Thyroid gland (tissue), 4 donors: Measurements from ENCODE around the gene KPNA2.

Experiments used
- POLR2A ChIP-seq, 2 donors: fragments of 450-650 bp; IDR thresholded peaks; one replicate each; pipeline ENCODE4 v1.6.1; 2017; ENCODE audit warnings: antibody characterized with exemption in 2 of 2, mild to moderate bottlenecking in 2 of 2, moderate library complexity in 1 of 2
- TF ChIP-seq, protein P1 (sequence below), 6 experiments: fragments of 200-600 bp in 3 of 6; fragments of 450-650 bp in 3 of 6; sonication (generic) in 3 of 6; IDR thresholded peaks; one replicate each; pipeline ENCODE4 v1.5.1; 2016 to 2019; ENCODE audit warnings: antibody characterized with exemption in 6 of 6, mild to moderate bottlenecking in 2 of 6, inconsistent platforms in 1 of 6, moderate library complexity in 1 of 6

DNA sequence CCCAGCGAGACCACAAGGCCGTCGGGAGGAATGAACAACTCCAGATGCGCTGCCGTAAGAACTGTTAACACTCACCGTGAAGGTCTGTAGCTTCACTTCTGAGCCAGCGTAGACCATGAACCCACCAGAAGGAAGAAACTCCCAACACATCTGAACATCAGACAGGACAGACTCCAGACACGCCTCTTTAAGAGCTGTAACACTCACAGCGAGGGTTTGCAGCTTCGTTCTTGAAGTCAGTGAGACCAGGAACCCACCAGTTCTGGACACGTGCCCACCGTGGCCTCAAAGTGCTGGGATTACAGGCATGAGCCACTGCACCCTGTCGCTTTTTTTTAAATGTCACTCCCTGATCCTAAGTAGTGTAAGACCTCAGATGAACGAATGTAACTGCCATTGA lies 17.3 kb downstream of the KPNA2 start:
- TF ChIP-seq, protein P1, sequence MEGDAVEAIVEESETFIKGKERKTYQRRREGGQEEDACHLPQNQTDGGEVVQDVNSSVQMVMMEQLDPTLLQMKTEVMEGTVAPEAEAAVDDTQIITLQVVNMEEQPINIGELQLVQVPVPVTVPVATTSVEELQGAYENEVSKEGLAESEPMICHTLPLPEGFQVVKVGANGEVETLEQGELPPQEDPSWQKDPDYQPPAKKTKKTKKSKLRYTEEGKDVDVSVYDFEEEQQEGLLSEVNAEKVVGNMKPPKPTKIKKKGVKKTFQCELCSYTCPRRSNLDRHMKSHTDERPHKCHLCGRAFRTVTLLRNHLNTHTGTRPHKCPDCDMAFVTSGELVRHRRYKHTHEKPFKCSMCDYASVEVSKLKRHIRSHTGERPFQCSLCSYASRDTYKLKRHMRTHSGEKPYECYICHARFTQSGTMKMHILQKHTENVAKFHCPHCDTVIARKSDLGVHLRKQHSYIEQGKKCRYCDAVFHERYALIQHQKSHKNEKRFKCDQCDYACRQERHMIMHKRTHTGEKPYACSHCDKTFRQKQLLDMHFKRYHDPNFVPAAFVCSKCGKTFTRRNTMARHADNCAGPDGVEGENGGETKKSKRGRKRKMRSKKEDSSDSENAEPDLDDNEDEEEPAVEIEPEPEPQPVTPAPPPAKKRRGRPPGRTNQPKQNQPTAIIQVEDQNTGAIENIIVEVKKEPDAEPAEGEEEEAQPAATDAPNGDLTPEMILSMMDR (IDR thresholded peaks at IDR 0.05): no peak
- no peak for TF ChIP-seq POLR2A (IDR thresholded peaks at IDR 0.05)
